Sigmoid colon (tissue), 4 donors: ENCODE data around the gene NOP56.

ENCODE experiments used
- POLR2AphosphoS5 ChIP-seq, 4 donors: sonication (generic); formaldehyde crosslinking; IDR thresholded peaks; one replicate each; pipeline ENCODE4 v1.6.1; 2017; ENCODE audit warnings: antibody characterized with exemption in 4 of 4
- TF ChIP-seq, protein P1 (sequence below), 4 experiments: fragments of 450-650 bp in 3 of 4; fragments of 200-600 bp in 1 of 4; IDR thresholded peaks; one replicate each; pipeline ENCODE4 v1.5.1; 2016 to 2019; ENCODE audit warnings: antibody characterized with exemption in 4 of 4, mild to moderate bottlenecking in 3 of 4, moderate library complexity in 2 of 4

DNA sequence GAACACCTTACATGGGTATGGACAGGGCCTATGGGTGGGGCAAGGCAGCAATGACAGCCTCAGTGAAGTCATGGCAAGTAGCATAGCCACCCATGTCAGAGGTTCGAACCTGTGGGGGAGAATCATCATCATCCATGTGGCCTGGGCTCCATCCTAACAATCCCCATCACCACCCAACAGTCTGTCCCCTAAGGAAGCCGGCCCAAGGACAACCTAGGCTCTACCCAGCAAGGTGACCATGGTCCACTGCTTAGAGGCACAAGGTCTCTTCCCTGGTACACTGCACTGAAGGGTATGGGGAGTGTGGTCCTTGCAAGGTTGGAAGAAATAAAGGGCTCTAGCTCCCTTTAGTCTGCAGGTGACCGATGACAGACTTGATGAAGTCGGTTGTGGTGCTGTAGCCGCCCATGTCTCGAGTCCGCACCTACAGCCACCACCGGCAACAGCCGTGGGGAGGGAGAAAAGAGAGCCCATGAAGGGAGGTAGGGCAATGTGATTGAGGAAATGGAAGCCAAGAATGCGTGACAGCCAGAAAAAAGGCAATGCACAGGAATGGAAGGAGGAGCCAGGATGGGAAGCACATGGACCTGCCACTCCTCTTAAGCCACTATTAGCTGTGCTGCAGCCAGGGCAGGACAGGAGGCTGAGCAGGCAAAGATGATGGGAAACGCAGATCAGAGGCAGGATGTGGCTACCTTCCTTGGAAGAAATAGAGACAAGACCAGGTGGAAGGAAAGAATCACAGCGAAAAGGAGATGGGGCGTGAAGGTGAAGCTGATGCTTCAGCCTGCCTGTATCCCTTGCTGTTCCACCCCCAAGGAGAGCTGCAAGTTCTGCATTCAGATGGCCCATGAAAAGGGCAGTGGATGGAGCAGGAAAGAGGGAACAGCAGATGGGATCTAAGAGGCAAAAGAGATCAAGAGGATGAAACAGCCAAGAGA, 6.3 kb downstream of the NOP56 start:
- TF ChIP-seq, protein P1, sequence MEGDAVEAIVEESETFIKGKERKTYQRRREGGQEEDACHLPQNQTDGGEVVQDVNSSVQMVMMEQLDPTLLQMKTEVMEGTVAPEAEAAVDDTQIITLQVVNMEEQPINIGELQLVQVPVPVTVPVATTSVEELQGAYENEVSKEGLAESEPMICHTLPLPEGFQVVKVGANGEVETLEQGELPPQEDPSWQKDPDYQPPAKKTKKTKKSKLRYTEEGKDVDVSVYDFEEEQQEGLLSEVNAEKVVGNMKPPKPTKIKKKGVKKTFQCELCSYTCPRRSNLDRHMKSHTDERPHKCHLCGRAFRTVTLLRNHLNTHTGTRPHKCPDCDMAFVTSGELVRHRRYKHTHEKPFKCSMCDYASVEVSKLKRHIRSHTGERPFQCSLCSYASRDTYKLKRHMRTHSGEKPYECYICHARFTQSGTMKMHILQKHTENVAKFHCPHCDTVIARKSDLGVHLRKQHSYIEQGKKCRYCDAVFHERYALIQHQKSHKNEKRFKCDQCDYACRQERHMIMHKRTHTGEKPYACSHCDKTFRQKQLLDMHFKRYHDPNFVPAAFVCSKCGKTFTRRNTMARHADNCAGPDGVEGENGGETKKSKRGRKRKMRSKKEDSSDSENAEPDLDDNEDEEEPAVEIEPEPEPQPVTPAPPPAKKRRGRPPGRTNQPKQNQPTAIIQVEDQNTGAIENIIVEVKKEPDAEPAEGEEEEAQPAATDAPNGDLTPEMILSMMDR (IDR thresholded peaks at IDR 0.05) = no peak
- no peak for TF ChIP-seq POLR2AphosphoS5 (IDR thresholded peaks at IDR 0.05)
